Measurements from ENCODE around the gene CHPF. TPM values are rescaled to one million over a fixed set of nuclear protein-coding genes. Genes with fewer than 3 reads are reported as not detected.

Gene CHPF
- total RNA-seq, 4 donors from 2014 or later = 19.0 to 122 (median 90.5) TPM

DNA sequence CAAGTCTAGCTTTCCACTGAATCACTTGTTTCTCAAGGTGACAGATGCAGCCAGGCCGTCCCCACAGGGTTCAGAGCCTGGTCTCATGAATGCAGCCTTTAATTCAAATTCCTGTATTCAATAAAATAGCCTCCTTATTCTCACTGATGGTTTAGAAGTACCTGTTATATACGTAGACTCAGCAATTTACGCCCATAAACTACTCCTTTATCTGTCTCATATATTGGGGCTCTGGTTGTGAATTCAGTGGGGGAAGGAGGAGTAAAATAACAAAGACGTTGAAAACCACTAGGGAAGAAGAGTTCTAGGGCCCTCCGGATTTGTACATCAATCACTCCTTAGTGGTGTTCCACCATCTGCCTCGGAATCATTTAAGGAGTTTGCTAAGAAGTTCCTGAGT lies 26.0 kb upstream of the CHPF start:
- H3K9me3 ChIP-seq = no peaks in the 10 kb centered on the region
- H3K4me3 ChIP-seq = no peak overlapping the region
- H3K27ac ChIP-seq = no peak overlapping the region
- no peak for DNase-seq
- TF ChIP-seq, protein P1, sequence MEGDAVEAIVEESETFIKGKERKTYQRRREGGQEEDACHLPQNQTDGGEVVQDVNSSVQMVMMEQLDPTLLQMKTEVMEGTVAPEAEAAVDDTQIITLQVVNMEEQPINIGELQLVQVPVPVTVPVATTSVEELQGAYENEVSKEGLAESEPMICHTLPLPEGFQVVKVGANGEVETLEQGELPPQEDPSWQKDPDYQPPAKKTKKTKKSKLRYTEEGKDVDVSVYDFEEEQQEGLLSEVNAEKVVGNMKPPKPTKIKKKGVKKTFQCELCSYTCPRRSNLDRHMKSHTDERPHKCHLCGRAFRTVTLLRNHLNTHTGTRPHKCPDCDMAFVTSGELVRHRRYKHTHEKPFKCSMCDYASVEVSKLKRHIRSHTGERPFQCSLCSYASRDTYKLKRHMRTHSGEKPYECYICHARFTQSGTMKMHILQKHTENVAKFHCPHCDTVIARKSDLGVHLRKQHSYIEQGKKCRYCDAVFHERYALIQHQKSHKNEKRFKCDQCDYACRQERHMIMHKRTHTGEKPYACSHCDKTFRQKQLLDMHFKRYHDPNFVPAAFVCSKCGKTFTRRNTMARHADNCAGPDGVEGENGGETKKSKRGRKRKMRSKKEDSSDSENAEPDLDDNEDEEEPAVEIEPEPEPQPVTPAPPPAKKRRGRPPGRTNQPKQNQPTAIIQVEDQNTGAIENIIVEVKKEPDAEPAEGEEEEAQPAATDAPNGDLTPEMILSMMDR (IDR thresholded peaks at IDR 0.05) = no peak
- no peak for TF ChIP-seq POLR2A (IDR thresholded peaks at IDR 0.05)
- no peaks in the 10 kb centered on the region for H3K36me3 ChIP-seq
- H3K27me3 ChIP-seq = peaks cover 0 to 4% of the 10 kb centered on the region in 2 donors
- peaks cover 0 to 10% (median 0%) of the 10 kb centered on the region in 4 donors for H3K4me1 ChIP-seq

DNA sequence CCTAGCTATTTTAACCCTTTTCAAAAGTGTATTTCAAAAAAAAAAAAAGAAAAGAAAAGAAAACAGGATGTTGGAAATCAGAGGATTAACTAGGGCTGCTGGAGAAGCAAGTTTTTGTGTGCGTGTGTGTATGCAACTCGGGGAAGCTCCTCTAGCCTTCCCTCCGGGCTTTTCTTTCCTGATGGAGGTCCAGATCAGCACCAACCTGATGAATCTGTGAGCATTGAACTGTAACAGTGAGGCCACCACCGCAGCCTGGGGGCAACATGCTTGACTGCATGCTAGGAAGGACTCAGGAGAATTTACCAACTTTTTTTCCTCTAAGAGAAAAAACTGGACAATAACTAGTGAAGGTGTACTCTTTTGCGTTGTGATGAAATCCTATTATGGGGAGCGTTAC lies 25.4 kb upstream of the CHPF start:
- no peak for DNase-seq
- peaks cover 0 to 4% of the 10 kb centered on the region in 2 donors for H3K27me3 ChIP-seq
- TF ChIP-seq POLR2A (IDR thresholded peaks at IDR 0.05) = no peak
- TF ChIP-seq, protein P1 (IDR thresholded peaks at IDR 0.05) = no peak
- peaks cover 0 to 10% (median 0%) of the 10 kb centered on the region in 4 donors for H3K4me1 ChIP-seq
- H3K27ac ChIP-seq = no peak overlapping the region
- H3K36me3 ChIP-seq = no peaks in the 10 kb centered on the region
- no peak overlapping the region for H3K4me3 ChIP-seq
- H3K9me3 ChIP-seq = no peaks in the 10 kb centered on the region

DNA sequence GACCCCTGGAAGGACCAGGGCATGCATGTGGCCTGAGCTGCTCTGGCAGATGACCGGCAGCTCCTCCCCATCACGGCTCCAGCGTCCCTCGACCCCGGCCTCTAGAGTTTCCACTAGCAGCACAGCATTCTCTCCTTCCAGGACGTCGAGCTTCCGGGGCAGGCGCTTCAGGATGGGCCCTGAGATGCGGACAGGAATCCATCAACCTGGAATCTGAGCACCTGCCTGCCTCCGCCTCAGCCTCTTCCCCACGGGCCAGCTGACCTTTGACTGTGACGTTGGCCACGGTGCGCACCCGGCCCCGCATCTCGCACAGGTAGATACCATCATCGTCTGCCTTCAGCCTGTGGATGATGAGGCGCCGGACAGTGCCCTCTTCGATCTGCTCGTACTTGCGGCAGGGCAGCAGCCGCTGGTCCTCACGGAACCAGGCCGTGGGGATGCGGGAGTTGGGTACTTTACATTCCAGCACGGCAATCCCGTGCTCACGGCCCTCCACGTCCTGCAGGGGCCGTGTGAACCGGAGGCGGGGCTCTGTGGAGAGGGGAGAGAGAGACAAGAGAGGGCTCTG lies 24.3 kb upstream of the CHPF start:
- peaks cover 0 to 10% (median 0%) of the 10 kb centered on the region in 4 donors for H3K4me1 ChIP-seq
- no peak for DNase-seq
- TF ChIP-seq, protein P1 (IDR thresholded peaks at IDR 0.05) = no peak
- no peak for TF ChIP-seq POLR2A (IDR thresholded peaks at IDR 0.05)
- H3K27me3 ChIP-seq = peaks cover 0 to 4% of the 10 kb centered on the region in 2 donors
- H3K27ac ChIP-seq = no peak overlapping the region
- H3K36me3 ChIP-seq = no peaks in the 10 kb centered on the region
- H3K9me3 ChIP-seq = no peaks in the 10 kb centered on the region
- H3K4me3 ChIP-seq = no peak overlapping the region

DNA sequence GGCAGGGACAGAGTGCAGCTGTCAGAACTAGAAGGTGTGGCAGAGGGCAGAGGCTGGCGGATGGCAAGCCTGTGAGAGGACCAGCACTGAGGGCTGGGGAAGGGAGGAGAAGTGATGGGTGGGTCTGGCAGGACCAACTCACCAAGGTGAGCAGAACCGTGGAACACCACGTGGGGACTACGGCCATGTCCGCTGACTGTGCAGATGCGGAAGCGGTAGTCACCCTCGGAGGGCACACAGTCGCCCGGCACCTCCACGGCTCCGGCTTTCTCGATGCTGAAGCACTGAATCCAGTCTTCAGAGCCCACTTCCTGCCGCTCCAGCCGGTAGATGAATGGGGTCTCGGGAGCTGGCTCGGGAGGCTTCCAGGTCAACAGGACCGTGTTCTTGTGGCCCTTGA lies 23.5 kb upstream of the CHPF start:
- no peak overlapping the region for H3K27ac ChIP-seq
- DNase-seq = no peak
- H3K4me1 ChIP-seq = peaks cover 0 to 10% (median 0%) of the 10 kb centered on the region in 4 donors
- no peaks in the 10 kb centered on the region for H3K9me3 ChIP-seq
- TF ChIP-seq, protein P1 (IDR thresholded peaks at IDR 0.05) = no peak
- no peak for TF ChIP-seq POLR2A (IDR thresholded peaks at IDR 0.05)
- peaks cover 0 to under 1% of the 10 kb centered on the region in 2 donors for H3K27me3 ChIP-seq
- H3K36me3 ChIP-seq = no peaks in the 10 kb centered on the region
- H3K4me3 ChIP-seq = no peak overlapping the region

DNA sequence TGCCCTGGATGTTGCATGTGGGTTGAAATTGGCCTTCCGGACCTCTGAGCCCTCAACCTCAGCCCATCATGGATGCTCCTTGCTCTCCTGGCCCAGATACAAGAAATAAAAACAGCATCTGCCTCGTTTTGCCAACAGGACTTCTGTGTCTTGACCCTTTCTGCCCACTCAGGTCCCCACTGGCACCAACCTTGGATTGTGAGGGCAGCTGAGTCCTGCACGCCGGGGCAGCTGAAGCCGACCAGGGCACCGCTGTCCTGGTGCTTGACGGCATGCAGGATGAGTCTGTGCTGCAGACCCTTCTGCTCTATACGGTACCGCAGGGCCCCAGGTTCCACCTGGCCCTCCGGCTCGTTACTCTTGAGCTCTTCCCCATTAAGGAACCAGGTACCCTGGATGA lies 23.0 kb upstream of the CHPF start:
- DNase-seq = no peak
- H3K27ac ChIP-seq = no peak overlapping the region
- H3K36me3 ChIP-seq = no peaks in the 10 kb centered on the region
- H3K9me3 ChIP-seq = no peaks in the 10 kb centered on the region
- no peaks in the 10 kb centered on the region for H3K27me3 ChIP-seq
- no peak for TF ChIP-seq POLR2A (IDR thresholded peaks at IDR 0.05)
- TF ChIP-seq, protein P1 (IDR thresholded peaks at IDR 0.05) = no peak
- H3K4me1 ChIP-seq = peaks cover 0 to 10% (median 0%) of the 10 kb centered on the region in 4 donors
- no peak overlapping the region for H3K4me3 ChIP-seq

Data from Peyer's patch (tissue), 4 donors.